Endodermal cell (in vitro differentiated cells): Measurements from ENCODE around the gene HPSE2. TPM values are rescaled to one million over a fixed set of nuclear protein-coding genes. Genes with fewer than 3 reads are reported as not detected.

Source experiments
- DNase-seq: peaks from one replicate; pipeline ENCODE4 v3.0.0-alpha.2; 2017
- H3K27ac ChIP-seq: 2 replicates; pipeline ENCODE4 v1.5.1; 2013; ENCODE audit warnings: mild to moderate bottlenecking, low read depth, low read length, moderate library complexity
- H3K27me3 ChIP-seq: 2 replicates; pipeline ENCODE4 v1.6.1; 2013; ENCODE audit warnings: mild to moderate bottlenecking, low read length, moderate library complexity; ENCODE audit not compliant: insufficient read depth, control insufficient read depth, poor library complexity, severe bottlenecking
- H3K36me3 ChIP-seq: 2 replicates; pipeline ENCODE4 v1.7.0; 2013; ENCODE audit warnings: mild to moderate bottlenecking, low read length, moderate library complexity; ENCODE audit not compliant: control insufficient read depth, insufficient read depth
- H3K4me1 ChIP-seq: one replicate; pipeline ENCODE4 v1.7.0; 2013; ENCODE audit warnings: low read length; ENCODE audit not compliant: control insufficient read depth, insufficient read depth
- H3K4me3 ChIP-seq: 2 replicates; pipeline ENCODE4 v1.5.1; 2013; ENCODE audit warnings: mild to moderate bottlenecking, low read length, moderate library complexity
- H3K9ac ChIP-seq: 2 replicates; pipeline ENCODE4 v1.6.1; 2013; ENCODE audit warnings: mild to moderate bottlenecking, low read length, moderate library complexity; ENCODE audit not compliant: poor library complexity, severe bottlenecking; ENCODE audit errors: extremely low read depth
- H3K9me3 ChIP-seq: 2 replicates; pipeline ENCODE4 v1.6.1; 2013; ENCODE audit warnings: mild to moderate bottlenecking, low read length, moderate library complexity; ENCODE audit not compliant: control insufficient read depth
- H3K27ac Mint-ChIP-seq: 2 replicates; pipeline ENCODE4 v1.8.0; 2020; ENCODE audit warnings: mixed read lengths
- H3K27me3 Mint-ChIP-seq: 2 replicates; pipeline ENCODE4 v1.8.0; 2021; ENCODE audit warnings: mild to moderate bottlenecking, mixed read lengths; ENCODE audit not compliant: insufficient read depth
- H3K36me3 Mint-ChIP-seq: 2 replicates; pipeline ENCODE4 v1.8.0; 2020; ENCODE audit warnings: low read depth, mixed read lengths
- H3K4me1 Mint-ChIP-seq: 2 replicates; pipeline ENCODE4 v1.8.0; 2020; ENCODE audit warnings: mixed read lengths
- H3K4me3 Mint-ChIP-seq: 2 replicates; pipeline ENCODE4 v1.8.0; 2020; ENCODE audit warnings: mild to moderate bottlenecking, moderate library complexity, mixed read lengths
- H3K9me3 Mint-ChIP-seq: 2 replicates; pipeline ENCODE4 v1.8.0; 2020; ENCODE audit warnings: mild to moderate bottlenecking, mixed read lengths
- WGBS, 2 experiments: methylation state at CpG; one replicate each; pipeline versions ENCODE4 v1.1.5 to v1.1.7; 2013; ENCODE audit warnings: missing lambda C conversion rate in 2 of 2, mixed read lengths in 1 of 2; ENCODE audit not compliant: insufficient coverage in 1 of 2, insufficient read length in 1 of 2; 5-methylcytosine and 5-hydroxymethylcytosine counted together
- total RNA-seq, 2 donors: library from RNA; stranded (reverse); fragmentation: NEBNext Ultra II Directional in 1 of 2; extraction: Animal tissue kit (Norgen Biotek cat#: 25700) in 1 of 2; gene quantifications; 2 replicates in 1 of 2; 3 replicates in 1 of 2; pipeline ENCODE4 v1.2.1, GENCODE V29; 2021
- TF ChIP-seq, protein P1 (sequence below): fragments of 200-600 bp; sonication (generic); conservative IDR thresholded peaks from 2 replicates; pipeline ENCODE4 v1.5.0; 2021; ENCODE audit warnings: antibody characterized with exemption, mild to moderate bottlenecking

The HPSE2 gene
- total RNA-seq, 2 donors from 2014 or later, result 0.07 to 0.11 TPM

DNA sequence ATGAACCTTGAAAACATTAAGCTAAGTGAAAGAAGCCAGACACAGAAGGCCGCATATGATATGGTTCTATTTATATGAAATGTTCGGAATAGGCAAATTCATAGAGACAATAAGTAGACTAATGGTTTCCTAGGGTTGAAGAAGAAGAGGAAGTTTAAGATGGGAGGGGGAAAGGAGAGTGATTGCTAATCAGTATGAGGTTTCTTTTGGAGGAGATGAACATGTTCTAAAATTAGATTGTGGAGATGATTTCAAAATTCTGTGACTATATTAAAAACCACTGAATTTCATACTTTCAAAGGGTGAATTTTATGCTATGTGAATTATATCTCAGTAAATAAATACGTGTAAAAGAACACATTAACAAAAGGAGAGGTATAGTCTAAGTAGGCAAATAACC lies 612.5 kb downstream of the HPSE2 start:
- H3K27ac Mint-ChIP-seq, result no peak overlapping the region
- Histone ChIP-seq H3K27me3 (no peaks in the 10 kb centered on the region), H3K9me3 (no peaks in the 10 kb centered on the region), H3K36me3 (no peaks in the 10 kb centered on the region), H3K27ac (no peak overlapping the region), H3K9ac (no peak overlapping the region), H3K4me3 (no peak overlapping the region), H3K4me1 (peaks cover 8% of the 10 kb centered on the region)
- no peaks in the 10 kb centered on the region for H3K9me3 Mint-ChIP-seq
- peaks cover 26% of the 10 kb centered on the region for H3K4me1 Mint-ChIP-seq
- 93 to 100% methylated on average over 2 to 3 of the region's 3 CpGs for WGBS, 2 experiments
- H3K27me3 Mint-ChIP-seq, result no peaks in the 10 kb centered on the region
- no peak overlapping the region for H3K4me3 Mint-ChIP-seq
- H3K36me3 Mint-ChIP-seq, result no peaks in the 10 kb centered on the region
- TF ChIP-seq, protein P1, sequence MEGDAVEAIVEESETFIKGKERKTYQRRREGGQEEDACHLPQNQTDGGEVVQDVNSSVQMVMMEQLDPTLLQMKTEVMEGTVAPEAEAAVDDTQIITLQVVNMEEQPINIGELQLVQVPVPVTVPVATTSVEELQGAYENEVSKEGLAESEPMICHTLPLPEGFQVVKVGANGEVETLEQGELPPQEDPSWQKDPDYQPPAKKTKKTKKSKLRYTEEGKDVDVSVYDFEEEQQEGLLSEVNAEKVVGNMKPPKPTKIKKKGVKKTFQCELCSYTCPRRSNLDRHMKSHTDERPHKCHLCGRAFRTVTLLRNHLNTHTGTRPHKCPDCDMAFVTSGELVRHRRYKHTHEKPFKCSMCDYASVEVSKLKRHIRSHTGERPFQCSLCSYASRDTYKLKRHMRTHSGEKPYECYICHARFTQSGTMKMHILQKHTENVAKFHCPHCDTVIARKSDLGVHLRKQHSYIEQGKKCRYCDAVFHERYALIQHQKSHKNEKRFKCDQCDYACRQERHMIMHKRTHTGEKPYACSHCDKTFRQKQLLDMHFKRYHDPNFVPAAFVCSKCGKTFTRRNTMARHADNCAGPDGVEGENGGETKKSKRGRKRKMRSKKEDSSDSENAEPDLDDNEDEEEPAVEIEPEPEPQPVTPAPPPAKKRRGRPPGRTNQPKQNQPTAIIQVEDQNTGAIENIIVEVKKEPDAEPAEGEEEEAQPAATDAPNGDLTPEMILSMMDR, result no peak
- DNase-seq, result no peak

DNA sequence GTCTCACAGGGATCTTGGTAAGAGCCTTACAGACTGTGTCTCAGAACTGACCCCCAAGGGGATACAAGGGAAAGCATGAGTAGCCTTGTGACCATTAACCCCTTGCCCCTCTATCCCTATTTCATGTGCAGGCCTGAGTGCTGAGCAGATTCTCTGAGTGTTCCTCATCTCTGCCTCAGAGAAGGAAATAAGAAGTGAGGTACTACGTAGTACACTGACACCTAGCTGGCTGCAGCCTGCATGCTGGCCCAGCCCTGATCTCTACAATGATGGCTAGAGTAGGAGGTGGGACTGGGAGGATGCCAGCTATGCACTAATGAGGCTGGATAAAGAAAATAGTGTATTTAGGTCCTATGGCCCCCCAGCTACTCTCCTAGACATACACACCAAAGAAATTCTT lies 614.0 kb downstream of the HPSE2 start:
- Histone ChIP-seq H3K27me3 (no peaks in the 10 kb centered on the region), H3K9me3 (no peaks in the 10 kb centered on the region), H3K27ac (no peak overlapping the region), H3K9ac (no peak overlapping the region), H3K4me1 (peaks cover 8% of the 10 kb centered on the region), H3K4me3 (no peak overlapping the region), H3K36me3 (no peaks in the 10 kb centered on the region)
- H3K27ac Mint-ChIP-seq, result no peak overlapping the region
- H3K4me3 Mint-ChIP-seq, result no peak overlapping the region
- peaks cover 26% of the 10 kb centered on the region for H3K4me1 Mint-ChIP-seq
- H3K9me3 Mint-ChIP-seq, result no peaks in the 10 kb centered on the region
- no peaks in the 10 kb centered on the region for H3K36me3 Mint-ChIP-seq
- TF ChIP-seq, protein P1, result no peak
- WGBS, 2 experiments, result 57% methylated on average over 1 of the region's 1 CpG; no CpG with 5 or more reads in 1 of the 2 experiments
- peak; percentile 55 for DNase-seq
- no peaks in the 10 kb centered on the region for H3K27me3 Mint-ChIP-seq

DNA sequence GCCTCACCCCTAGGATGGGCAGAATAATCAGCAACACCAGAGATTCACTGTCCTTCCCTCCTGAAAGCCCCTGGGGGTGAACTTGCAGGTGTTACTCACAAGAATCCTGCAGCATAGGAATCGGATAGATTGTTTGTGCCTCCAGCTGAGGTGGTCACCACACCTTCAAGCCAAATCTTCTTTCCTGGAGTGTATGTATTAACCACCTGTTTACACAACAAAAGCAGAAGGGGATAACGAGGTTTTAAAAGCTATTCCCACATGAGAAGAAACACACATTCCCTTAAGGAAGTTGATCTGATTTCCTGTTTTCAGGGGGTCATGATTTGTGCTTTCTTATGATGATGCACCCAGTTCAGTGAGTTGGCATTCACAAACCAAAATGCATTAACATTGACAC lies 615.1 kb downstream of the HPSE2 start:
- Mint-ChIP-seq H3K27ac (no peak overlapping the region), H3K4me3 (no peak overlapping the region), H3K27me3 (no peaks in the 10 kb centered on the region), H3K9me3 (no peaks in the 10 kb centered on the region), H3K4me1 (peaks cover 26% of the 10 kb centered on the region), H3K36me3 (no peaks in the 10 kb centered on the region)
- peak; percentile 81 for DNase-seq
- H3K4me3 ChIP-seq, result no peak overlapping the region
- 11 to 43% methylated on average over 1 to 2 of the region's 2 CpGs for WGBS, 2 experiments
- no peak overlapping the region for H3K27ac ChIP-seq
- H3K9ac ChIP-seq, result no peak overlapping the region
- H3K36me3 ChIP-seq, result no peaks in the 10 kb centered on the region
- peaks cover 8% of the 10 kb centered on the region for H3K4me1 ChIP-seq
- TF ChIP-seq, protein P1, result no peak
- no peaks in the 10 kb centered on the region for H3K9me3 ChIP-seq
- no peaks in the 10 kb centered on the region for H3K27me3 ChIP-seq
